Gastroesophageal sphincter (tissue), 4 donors: ENCODE results near the gene SMTN. TPM values are rescaled to one million over a fixed set of nuclear protein-coding genes. Genes with fewer than 3 reads are reported as not detected.

ENCODE experiments used
- ATAC-seq: fragments of 150-250 bp; one replicate; pipeline ENCODE4 v1.9.1; 2016; ENCODE audit warnings: mild to moderate bottlenecking, moderate library complexity
- H3K27ac ChIP-seq, 4 donors: fragments of 200-600 bp; sonication (generic) in 3 of 4; 1 replicate in 3 of 4; 2 replicates in 1 of 4; pipeline ENCODE4 v1.5.1; 2016 to 2019
- H3K27me3 ChIP-seq: fragments of 200-600 bp; sonication (generic); one replicate; pipeline ENCODE4 v1.5.1; 2019
- H3K36me3 ChIP-seq, 2 donors: fragments of 200-600 bp; sonication (generic); one replicate each; pipeline ENCODE4 v1.5.1; 2019; ENCODE audit warnings: control low read depth in 1 of 2
- H3K4me1 ChIP-seq, 3 donors: fragments of 200-600 bp; sonication (generic); 1 replicate in 2 of 3; 2 replicates in 1 of 3; pipeline ENCODE4 v1.5.1; 2016 to 2019; ENCODE audit warnings: control low read depth in 2 of 3
- H3K4me3 ChIP-seq, 2 donors: fragments of 200-600 bp; sonication (generic); one replicate each; pipeline ENCODE4 v1.5.1; 2019; ENCODE audit warnings: mild to moderate bottlenecking in 1 of 2, moderate library complexity in 1 of 2
- H3K9me3 ChIP-seq, 3 donors: fragments of 200-600 bp; sonication (generic); one replicate each; pipeline ENCODE4 v1.5.1; 2017 to 2019; ENCODE audit warnings: control low read depth in 2 of 3
- EP300 ChIP-seq: sonication (generic); formaldehyde crosslinking; IDR thresholded peaks from one replicate; pipeline ENCODE4 v1.6.1; 2017; ENCODE audit warnings: antibody characterized with exemption, mild to moderate bottlenecking
- POLR2A ChIP-seq, 2 donors: fragments of 450-650 bp; IDR thresholded peaks; one replicate each; pipeline ENCODE4 v1.6.1; 2017; ENCODE audit warnings: antibody characterized with exemption in 2 of 2, mild to moderate bottlenecking in 2 of 2, moderate library complexity in 1 of 2
- POLR2AphosphoS5 ChIP-seq: sonication (generic); formaldehyde crosslinking; IDR thresholded peaks from one replicate; pipeline ENCODE4 v1.6.1; 2017; ENCODE audit warnings: antibody characterized with exemption
- WGBS, 2 donors: methylation state at CpG; one replicate each; pipeline ENCODE4 v1.1.5; 2018; ENCODE audit warnings: low coverage in 1 of 2; 5-methylcytosine and 5-hydroxymethylcytosine counted together
- total RNA-seq, 4 donors: library from RNA; depleted of rRNA; stranded (reverse); fragments of >200 nt; gene quantifications; one replicate each; pipeline ENCODE4 v1.1.0, GENCODE V29; 2016
- TF ChIP-seq, protein P1 (sequence below), 4 experiments: fragments of 200-600 bp in 2 of 4; fragments of 450-650 bp in 2 of 4; sonication (generic) in 1 of 4; IDR thresholded peaks; one replicate each; pipeline ENCODE4 v1.5.1; 2017 to 2019; ENCODE audit warnings: antibody characterized with exemption in 4 of 4, mild to moderate bottlenecking in 2 of 4, moderate library complexity in 2 of 4

SMTN gene
- total RNA-seq, 4 donors from 2014 or later: 900 to 1,687 (median 1,274) TPM

DNA sequence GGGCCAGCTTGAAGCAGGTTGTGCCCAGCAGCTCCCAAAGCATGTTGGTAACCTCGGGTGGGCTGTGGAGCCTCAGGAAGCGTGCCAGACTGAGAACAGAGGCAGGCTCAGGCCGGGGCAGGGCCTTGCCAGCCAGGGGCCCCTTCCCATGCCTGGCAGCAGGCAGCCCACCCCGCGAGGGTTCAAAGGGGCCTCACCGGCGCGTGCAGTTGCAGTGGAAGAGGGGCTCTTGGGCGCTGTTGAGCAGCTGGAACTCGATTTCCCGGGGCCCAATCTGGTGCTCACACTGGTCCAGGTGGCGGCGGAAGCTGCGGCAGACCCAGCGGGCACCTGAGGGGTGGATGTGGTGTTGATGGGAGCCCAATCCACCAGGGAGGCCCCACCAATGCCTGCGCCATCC is 55.6 kb downstream of the SMTN start:
- Histone ChIP-seq H3K27me3 (peaks cover 27% of the 10 kb centered on the region), H3K27ac (no peak overlapping the region), H3K36me3 (peaks cover 0 to 7% of the 10 kb centered on the region in 2 donors), H3K9me3 (no peaks in the 10 kb centered on the region), H3K4me3 (no peak overlapping the region), H3K4me1 (no peaks in the 10 kb centered on the region)
- no peak for TF ChIP-seq POLR2AphosphoS5
- TF ChIP-seq POLR2A (IDR thresholded peaks at IDR 0.05): no peak
- TF ChIP-seq, protein P1, sequence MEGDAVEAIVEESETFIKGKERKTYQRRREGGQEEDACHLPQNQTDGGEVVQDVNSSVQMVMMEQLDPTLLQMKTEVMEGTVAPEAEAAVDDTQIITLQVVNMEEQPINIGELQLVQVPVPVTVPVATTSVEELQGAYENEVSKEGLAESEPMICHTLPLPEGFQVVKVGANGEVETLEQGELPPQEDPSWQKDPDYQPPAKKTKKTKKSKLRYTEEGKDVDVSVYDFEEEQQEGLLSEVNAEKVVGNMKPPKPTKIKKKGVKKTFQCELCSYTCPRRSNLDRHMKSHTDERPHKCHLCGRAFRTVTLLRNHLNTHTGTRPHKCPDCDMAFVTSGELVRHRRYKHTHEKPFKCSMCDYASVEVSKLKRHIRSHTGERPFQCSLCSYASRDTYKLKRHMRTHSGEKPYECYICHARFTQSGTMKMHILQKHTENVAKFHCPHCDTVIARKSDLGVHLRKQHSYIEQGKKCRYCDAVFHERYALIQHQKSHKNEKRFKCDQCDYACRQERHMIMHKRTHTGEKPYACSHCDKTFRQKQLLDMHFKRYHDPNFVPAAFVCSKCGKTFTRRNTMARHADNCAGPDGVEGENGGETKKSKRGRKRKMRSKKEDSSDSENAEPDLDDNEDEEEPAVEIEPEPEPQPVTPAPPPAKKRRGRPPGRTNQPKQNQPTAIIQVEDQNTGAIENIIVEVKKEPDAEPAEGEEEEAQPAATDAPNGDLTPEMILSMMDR (IDR thresholded peaks at IDR 0.05): no peak
- no peak for TF ChIP-seq EP300
- WGBS, 2 donors: no CpG with 5 or more reads among the region's 16 CpGs
- ATAC-seq: no peak

DNA sequence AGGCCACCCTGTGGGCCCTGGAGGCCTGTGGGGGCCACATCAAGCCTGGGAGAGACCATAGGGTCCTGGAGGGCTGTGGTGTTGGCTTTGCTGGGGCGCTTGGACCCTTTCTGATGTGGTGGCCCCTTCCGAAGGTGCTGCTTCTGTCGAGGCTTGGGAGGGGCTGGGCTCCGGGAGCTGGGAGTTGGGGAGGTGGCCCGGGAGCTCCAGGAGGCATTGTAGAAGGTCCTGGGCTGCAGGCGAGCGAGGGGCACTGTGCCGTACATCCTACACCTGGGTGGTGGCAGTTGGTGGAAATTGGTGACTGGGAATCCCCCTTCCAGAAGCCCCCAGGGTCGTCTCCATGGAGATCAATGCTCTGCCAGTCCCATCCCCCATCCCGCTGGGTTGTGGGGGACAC is 56.6 kb downstream of the SMTN start:
- H3K36me3 ChIP-seq: peaks cover 0 to 7% of the 10 kb centered on the region in 2 donors
- no peaks in the 10 kb centered on the region for H3K9me3 ChIP-seq
- TF ChIP-seq, protein P1 (IDR thresholded peaks at IDR 0.05): no peak
- TF ChIP-seq POLR2AphosphoS5: no peak
- no peak for TF ChIP-seq POLR2A (IDR thresholded peaks at IDR 0.05)
- TF ChIP-seq EP300: no peak
- no peak overlapping the region for H3K27ac ChIP-seq
- H3K4me3 ChIP-seq: no peak overlapping the region
- H3K4me1 ChIP-seq: no peaks in the 10 kb centered on the region
- peaks cover 27% of the 10 kb centered on the region for H3K27me3 ChIP-seq
- WGBS, 2 donors: no CpG with 5 or more reads among the region's 10 CpGs
- ATAC-seq: no peak

- Histone ChIP-seq H3K36me3 (peaks cover 0 to 7% of the 10 kb centered on the region in 2 donors), H3K9me3 (no peaks in the 10 kb centered on the region), H3K27me3 (peaks cover 27% of the 10 kb centered on the region), H3K4me1 (no peaks in the 10 kb centered on the region), H3K27ac (no peak overlapping the region), H3K4me3 (no peak overlapping the region)
- no peak for ATAC-seq
- no peak for TF ChIP-seq POLR2AphosphoS5
- TF ChIP-seq POLR2A (IDR thresholded peaks at IDR 0.05): no peak
- no peak for TF ChIP-seq EP300
- TF ChIP-seq, protein P1 (IDR thresholded peaks at IDR 0.05): no peak
- WGBS, 2 donors: no CpG with 5 or more reads among the region's 10 CpGs
Observed at GRCh38 chr22:31138126-31138525, 57.0 kb downstream of the SMTN start.

- Histone ChIP-seq H3K9me3 (no peaks in the 10 kb centered on the region), H3K36me3 (peaks cover 0 to 1% of the 10 kb centered on the region in 2 donors), H3K4me3 (no peak overlapping the region), H3K4me1 (no peaks in the 10 kb centered on the region), H3K27me3 (peaks cover 27% of the 10 kb centered on the region), H3K27ac (no peak overlapping the region)
- ATAC-seq: no peak
- 80 to 84% methylated on average over 1 to 2 of the region's 3 CpGs for WGBS, 2 donors
- TF ChIP-seq POLR2A (IDR thresholded peaks at IDR 0.05) (no peak), POLR2AphosphoS5 (no peak), EP300 (no peak)
- TF ChIP-seq, protein P1 (IDR thresholded peaks at IDR 0.05): no peak
Observed at GRCh38 chr22:31139066-31139465, 57.9 kb downstream of the SMTN start.

DNA sequence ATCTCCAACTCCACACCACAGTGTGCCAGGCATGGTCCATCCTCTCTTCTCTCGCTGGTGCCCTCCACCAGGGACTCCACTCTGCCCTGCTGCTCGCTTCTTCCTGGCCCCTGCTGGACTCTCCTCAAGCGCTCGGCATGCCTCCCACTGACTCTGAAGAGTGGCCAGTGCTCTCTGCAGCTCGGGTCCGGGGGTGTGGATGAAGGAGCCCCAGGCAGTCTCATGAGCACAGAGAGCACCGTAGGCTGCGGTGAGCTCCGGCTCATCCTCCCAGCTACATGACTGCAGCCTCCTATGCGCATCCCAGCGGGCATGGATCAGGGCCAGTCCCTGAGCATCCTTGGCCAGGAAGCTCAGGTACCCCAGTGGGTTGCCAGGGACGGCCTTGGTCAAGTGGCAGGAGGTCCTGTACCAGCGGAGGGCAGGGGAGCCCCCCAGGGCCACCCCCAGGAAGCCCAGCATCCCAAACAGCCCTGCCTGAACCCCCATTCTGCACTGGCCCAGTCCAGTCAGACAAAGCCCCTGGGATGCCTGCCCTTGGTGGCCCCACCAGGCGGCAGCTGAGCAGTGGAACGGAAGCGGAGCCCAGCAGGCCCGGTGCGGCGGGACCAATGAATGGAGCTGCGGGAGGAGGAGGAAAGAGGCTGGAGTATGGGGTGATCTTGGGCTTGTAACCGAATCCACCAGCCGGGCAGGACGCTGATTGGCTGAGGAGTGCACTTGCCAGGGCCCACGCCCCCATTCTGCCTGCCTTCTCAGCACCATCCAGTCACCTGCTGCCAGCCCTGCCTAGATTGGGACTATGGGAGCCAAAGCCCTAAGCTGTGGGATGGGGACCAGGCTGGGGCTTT is 59.0 kb downstream of the SMTN start, which contains the start of gene PLA2G3:
TSS of gene PLA2G3 (minus strand) at position 643 of the 851 bp plus-strand sequence. CDS start at position 489, 154 bp downstream.
- no peak within 1 kb of the TSS for H3K27ac ChIP-seq
- H3K4me3 ChIP-seq: no peak within 1 kb of the TSS
- H3K4me1 ChIP-seq: no peaks in the 10 kb centered on the region
- H3K36me3 ChIP-seq: no peaks in the 10 kb centered on the region
- H3K9me3 ChIP-seq: no peaks in the 10 kb centered on the region
- ATAC-seq: peak; percentile 35
- peaks cover 27% of the 10 kb centered on the region for H3K27me3 ChIP-seq
- TF ChIP-seq, protein P1 (IDR thresholded peaks at IDR 0.05): no peak
- TF ChIP-seq POLR2AphosphoS5 (no peak), POLR2A (IDR thresholded peaks at IDR 0.05) (no peak), EP300 (no peak)
- WGBS, 2 donors: 7 to 56% methylated on average over 3 to 4 of the region's 24 CpGs
